Activated T-helper 17 cell treated with anti-CD3 and anti-CD28 coated beads, Interleukin-2, amount 50 U/mL, for 72 hours (primary cell): ENCODE measurements around the gene ACER3. TPM values are rescaled to one million over a fixed set of nuclear protein-coding genes. Genes with fewer than 3 reads are reported as not detected.
"Not testable (repeated sequence)": the region's sequence is repeated elsewhere in the genome, so short reads cannot be mapped to it uniquely, and the experiment has no call there.

Source experiments
- ATAC-seq: fragments of 150-1000 bp; cut with Tn5 transposase; replicated peaks from 2 replicates; pipeline ENCODE4 v1.10.0; 2021; ENCODE audit warnings: mild to moderate bottlenecking, moderate library complexity
- H3K27ac Mint-ChIP-seq: one replicate; pipeline ENCODE4 v1.8.0; 2022; ENCODE audit warnings: mixed read lengths
- H3K27me3 Mint-ChIP-seq: one replicate; pipeline ENCODE4 v1.8.0; 2022; ENCODE audit warnings: mixed read lengths
- H3K36me3 Mint-ChIP-seq: one replicate; pipeline ENCODE4 v1.8.0; 2022; ENCODE audit warnings: low read depth, mild to moderate bottlenecking, mixed read lengths
- H3K4me1 Mint-ChIP-seq: one replicate; pipeline ENCODE4 v1.8.0; 2022; ENCODE audit warnings: mixed read lengths
- H3K4me3 Mint-ChIP-seq: one replicate; pipeline ENCODE4 v1.8.0; 2022; ENCODE audit warnings: mild to moderate bottlenecking, mixed read lengths
- H3K9me3 Mint-ChIP-seq: one replicate; pipeline ENCODE4 v1.8.0; 2022; ENCODE audit warnings: mixed read lengths
- total RNA-seq, 2 donors: library from RNA; stranded (reverse); gene quantifications; one replicate each; pipeline ENCODE4 v1.2.3, GENCODE V29; 2022

ACER3 gene
- total RNA-seq, 2 donors from 2014 or later: 13.0 to 17.0 TPM

DNA sequence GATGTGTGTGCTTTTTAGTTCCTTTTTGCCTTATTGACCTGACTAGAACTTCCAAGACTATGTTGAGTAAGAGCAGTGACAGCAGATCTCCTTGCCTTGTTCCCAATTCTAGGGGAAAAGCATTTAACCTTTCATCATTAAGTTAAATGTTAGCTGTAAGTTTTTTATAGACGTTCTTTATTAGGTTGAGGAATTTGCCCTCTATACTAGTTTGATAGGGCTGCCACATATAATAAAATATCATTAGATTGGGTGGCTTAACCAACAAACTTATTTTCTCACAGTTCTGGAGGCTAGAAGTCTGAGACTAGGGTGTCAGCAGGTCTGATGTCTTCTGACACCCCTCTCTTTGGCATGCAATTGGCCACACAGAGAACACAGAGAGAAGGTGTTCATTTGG is 140.9 kb downstream of the ACER3 start:
- Mint-ChIP-seq H3K4me1 (no peaks in the 10 kb centered on the region), H3K36me3 (peaks cover 6% of the 10 kb centered on the region), H3K4me3 (no peak overlapping the region), H3K9me3 (no peaks in the 10 kb centered on the region), H3K27me3 (no peaks in the 10 kb centered on the region), H3K27ac (no peak overlapping the region)
- ATAC-seq: no peak

DNA sequence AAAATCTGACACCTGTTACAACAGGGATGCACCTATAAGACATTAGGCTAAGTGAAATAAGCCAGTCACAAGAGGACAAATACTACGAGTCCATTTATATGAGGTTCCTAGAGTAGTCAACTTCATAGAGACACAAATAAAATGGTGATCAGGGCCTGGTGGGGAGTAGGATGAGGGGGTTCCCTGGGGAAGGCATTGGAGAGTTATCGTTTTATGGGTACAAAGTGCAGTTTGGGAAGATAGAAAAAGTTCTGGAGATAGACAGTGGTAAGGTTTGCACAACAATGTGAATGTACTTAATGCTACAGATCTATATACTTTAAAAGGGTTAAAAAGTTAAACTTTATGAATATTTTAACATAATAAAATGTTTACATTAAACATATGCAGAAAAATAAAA is 142.1 kb downstream of the ACER3 start:
- no peak for ATAC-seq
- Mint-ChIP-seq H3K36me3 (peaks cover 6% of the 10 kb centered on the region), H3K4me3 (no peak overlapping the region), H3K27me3 (no peaks in the 10 kb centered on the region), H3K9me3 (no peaks in the 10 kb centered on the region), H3K4me1 (no peaks in the 10 kb centered on the region), H3K27ac (no peak overlapping the region)

DNA sequence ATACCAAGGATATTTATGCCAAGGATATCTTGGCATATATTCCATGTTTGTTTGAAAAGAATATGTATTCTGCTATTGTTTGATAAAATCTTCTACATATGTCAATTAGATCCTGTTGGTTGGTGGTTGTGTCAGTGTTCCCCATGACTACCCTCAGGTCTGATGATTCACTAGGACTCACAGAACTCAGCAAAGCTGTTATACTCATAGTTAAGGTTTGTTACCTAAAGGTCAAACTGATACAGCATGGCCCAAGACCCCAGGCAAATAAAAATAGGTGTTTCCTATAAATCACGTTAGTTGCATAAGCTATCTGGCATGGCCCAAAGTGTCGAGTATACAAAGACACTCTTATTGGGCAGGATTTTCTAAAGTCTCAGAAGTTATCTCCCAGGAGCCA is 143.2 kb downstream of the ACER3 start:
- no peak overlapping the region for H3K27ac Mint-ChIP-seq
- peaks cover 6% of the 10 kb centered on the region for H3K36me3 Mint-ChIP-seq
- no peak overlapping the region for H3K4me3 Mint-ChIP-seq
- ATAC-seq: peak; percentile 34
- H3K9me3 Mint-ChIP-seq: no peaks in the 10 kb centered on the region
- no peaks in the 10 kb centered on the region for H3K27me3 Mint-ChIP-seq
- H3K4me1 Mint-ChIP-seq: no peaks in the 10 kb centered on the region

DNA sequence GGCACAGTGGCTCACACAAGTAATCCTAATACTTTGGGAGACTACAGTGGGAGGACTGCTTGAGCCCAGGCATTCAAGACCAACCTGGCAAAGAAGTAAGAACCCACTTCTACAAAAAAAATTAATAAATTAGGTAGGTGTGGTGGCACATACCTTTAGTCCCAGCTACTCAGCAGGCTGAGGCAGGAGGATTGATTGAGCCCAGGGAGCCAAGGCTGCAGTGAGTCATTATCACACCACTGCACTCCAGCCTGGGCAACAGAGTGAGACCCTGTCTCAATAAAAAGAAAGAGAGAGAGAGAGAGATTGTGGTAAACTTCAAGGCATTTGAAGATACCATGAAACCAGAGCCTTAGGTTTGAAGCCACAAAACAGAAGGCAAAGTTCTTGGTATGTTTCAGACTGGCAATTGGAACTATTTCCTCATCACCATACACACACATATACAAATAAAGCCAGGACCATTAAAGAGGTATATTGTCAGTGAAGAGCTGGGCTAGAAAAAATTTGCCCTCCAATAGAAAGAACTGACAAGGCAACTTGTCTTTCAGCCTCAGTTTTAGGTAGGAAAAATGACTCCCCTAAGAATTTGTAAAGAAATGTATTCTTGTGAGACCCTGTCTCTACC is 148.9 kb downstream of the ACER3 start:
- Mint-ChIP-seq H3K4me3 (no peak overlapping the region), H3K27ac (no peak overlapping the region), H3K27me3 (no peaks in the 10 kb centered on the region), H3K36me3 (no peaks in the 10 kb centered on the region), H3K4me1 (no peaks in the 10 kb centered on the region), H3K9me3 (no peaks in the 10 kb centered on the region)
- ATAC-seq: no peak

DNA sequence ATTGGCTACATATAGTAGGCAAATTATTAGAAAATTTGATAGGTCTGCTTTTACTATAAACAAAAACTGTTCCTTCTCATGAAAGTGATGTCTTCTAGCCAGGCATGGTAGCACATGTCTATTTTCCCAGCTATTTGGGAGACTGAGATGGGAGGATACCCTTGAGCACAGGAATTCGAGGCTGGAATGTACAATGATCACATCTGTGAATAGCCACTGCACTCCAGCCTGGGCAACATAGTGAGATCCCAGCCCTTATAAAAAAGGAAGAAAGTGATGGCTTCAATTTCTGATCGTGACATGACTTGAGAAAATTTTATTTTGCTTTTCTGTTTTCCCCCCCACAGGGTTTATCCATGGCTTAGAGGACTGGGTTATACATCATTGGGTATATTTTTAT is 154.0 kb downstream of the ACER3 start:
- no peak overlapping the region for H3K27ac Mint-ChIP-seq
- no peaks in the 10 kb centered on the region for H3K27me3 Mint-ChIP-seq
- H3K9me3 Mint-ChIP-seq: no peaks in the 10 kb centered on the region
- no peak overlapping the region for H3K4me3 Mint-ChIP-seq
- H3K4me1 Mint-ChIP-seq: no peaks in the 10 kb centered on the region
- H3K36me3 Mint-ChIP-seq: peaks cover 15% of the 10 kb centered on the region
- ATAC-seq: no peak

DNA sequence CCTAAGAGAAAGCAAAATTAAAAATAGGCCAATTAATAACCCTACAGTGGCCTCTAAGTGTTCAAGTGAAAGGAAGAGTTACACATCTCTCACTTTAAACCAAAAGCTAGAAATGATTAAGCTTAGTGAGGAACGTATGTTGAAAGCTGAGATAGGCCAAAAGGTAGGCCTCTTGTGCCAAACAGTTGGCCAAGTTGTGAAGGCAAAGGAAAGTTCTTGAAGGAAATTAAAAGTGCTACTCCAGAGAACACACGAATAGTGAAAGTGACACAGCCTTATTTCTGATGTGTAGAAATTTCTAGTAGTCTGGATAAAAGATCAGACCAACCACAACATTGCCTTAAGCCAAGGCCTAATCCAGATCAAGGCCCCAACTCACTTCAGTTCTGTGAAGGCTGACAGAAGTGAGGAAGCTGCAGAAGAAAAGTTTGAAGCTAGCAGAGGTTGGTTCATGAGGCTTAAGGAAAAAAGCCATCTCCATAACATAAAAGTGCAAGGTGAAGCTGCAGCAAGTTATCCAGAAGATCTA is 157.7 kb downstream of the ACER3 start:
- H3K27ac Mint-ChIP-seq: not testable (repeated sequence)

DNA sequence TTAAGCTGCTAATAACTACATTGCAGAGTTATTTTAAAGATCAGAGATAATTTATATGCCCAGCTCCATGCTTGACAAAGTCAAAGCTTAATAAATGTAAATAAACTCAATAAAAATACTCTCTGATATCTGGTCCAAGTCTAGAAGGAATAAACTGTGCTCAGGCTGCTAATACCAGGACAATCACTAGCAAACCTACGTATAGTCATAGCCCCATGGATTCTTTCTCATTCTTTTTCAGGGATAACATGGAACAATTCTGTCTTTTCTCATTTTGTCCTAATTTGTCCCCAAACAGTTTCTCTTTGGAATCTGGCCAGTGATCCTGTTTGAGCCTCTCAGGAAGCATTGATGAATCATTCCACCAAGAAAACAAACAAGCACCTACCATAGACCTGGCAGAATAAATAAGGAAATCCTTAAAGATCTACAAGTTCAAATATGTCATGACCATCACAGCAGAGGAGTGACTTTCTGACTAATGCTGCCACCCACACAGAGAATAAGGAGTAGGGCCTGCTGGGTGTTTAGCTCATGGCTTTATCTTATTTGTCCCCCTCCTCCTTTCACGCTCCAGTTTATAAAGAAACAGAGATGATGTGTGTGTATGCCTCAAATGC is 159.4 kb downstream of the ACER3 start:
- Mint-ChIP-seq H3K4me1 (no peaks in the 10 kb centered on the region), H3K4me3 (no peak overlapping the region), H3K36me3 (peaks cover 15% of the 10 kb centered on the region), H3K27me3 (no peaks in the 10 kb centered on the region), H3K9me3 (no peaks in the 10 kb centered on the region), H3K27ac (no peak overlapping the region)
- no peak for ATAC-seq

More for the DNA sequence above, 157.7 kb downstream of the ACER3 start:
- H3K36me3 Mint-ChIP-seq: peaks cover 15% of the 10 kb centered on the region
- not testable (repeated sequence) for H3K4me3 Mint-ChIP-seq, ATAC-seq, H3K4me1 Mint-ChIP-seq, H3K9me3 Mint-ChIP-seq, H3K27me3 Mint-ChIP-seq

DNA sequence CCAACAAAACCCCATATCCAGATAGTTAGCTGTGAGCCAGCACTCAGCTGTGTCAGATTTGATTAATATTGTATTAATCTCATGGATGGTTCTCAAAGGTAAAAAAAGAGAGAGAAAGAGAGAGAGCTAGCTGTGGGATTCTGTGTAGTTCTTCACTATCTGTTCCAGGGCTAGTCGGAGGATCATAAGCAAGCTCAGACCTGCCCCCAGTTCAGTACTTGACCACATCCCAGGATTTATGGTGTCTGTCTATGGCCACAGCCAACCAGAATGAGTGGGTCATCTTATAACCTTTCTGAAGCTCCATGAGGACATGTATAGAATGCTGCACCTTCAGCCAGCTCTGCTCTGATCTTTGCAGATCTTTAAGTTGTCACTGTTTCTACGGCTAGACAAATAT is 160.0 kb downstream of the ACER3 start:
- Mint-ChIP-seq H3K27ac (no peak overlapping the region), H3K4me1 (no peaks in the 10 kb centered on the region), H3K9me3 (no peaks in the 10 kb centered on the region), H3K36me3 (peaks cover 15% of the 10 kb centered on the region), H3K4me3 (no peak overlapping the region), H3K27me3 (no peaks in the 10 kb centered on the region)
- ATAC-seq: no peak

DNA sequence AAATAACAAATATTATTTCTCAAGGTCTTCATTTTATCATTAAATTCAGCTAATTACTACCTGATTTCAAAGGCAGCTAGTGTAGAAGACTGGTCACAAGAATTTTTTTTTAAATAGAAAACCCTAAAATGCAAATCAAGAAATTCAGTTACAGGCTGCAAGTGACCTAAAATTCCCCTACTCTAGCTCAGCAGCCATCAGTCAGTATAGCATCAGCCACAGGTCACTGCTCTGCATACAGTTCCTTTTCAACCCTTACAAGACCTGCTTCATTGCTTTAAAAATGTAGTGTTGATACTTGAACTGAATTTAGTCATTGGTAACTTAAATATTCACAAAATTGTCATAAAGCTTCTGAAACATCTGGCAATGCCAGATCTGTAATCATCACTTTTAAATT is 164.0 kb downstream of the ACER3 start:
- Mint-ChIP-seq H3K4me1 (no peaks in the 10 kb centered on the region), H3K27me3 (peaks cover 14% of the 10 kb centered on the region), H3K27ac (no peak overlapping the region), H3K4me3 (no peak overlapping the region), H3K9me3 (no peaks in the 10 kb centered on the region), H3K36me3 (no peaks in the 10 kb centered on the region)
- no peak for ATAC-seq

DNA sequence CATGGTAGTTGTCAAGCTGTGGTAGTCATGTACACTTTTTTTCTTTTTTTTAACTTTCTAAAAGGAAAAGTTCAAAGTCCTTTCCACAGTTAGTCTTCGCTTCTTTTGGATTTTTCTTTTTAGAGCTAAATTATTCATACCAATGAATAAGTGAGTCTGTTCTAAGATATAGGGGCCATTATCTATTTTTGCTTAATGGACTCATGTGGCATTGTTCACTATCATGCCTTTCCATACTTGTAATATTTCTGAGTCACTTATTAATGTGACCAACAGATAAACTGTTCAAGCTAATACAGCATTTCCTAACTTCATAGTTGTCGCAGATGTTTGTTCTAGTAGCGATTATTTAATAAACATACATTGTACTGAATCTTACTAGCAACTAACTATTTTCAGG is 165.5 kb downstream of the ACER3 start:
- Mint-ChIP-seq H3K9me3 (no peaks in the 10 kb centered on the region), H3K36me3 (no peaks in the 10 kb centered on the region), H3K27me3 (peaks cover 28% of the 10 kb centered on the region), H3K4me3 (no peak overlapping the region), H3K27ac (no peak overlapping the region), H3K4me1 (no peaks in the 10 kb centered on the region)
- no peak for ATAC-seq

DNA sequence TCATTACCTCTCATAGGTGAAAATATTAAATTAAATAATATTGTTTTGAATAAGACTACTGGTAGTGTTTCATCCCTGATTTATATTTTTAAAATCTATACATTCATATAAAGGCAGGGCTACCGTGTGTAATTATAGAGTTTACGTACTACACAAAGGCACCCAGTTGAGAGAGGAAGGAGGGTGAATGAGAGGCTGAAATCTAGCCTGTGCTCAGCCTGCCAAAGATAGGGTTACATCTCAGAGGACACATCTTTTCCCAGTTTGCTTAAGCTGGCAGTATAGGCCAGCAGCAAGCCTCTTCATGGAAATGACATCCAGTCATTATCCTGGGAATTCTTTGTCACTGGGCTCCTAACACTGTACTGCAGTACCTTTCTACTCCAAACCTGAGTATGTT is 166.0 kb downstream of the ACER3 start:
- Mint-ChIP-seq H3K27ac (no peak overlapping the region), H3K36me3 (no peaks in the 10 kb centered on the region), H3K4me3 (no peak overlapping the region), H3K27me3 (peaks cover 31% of the 10 kb centered on the region), H3K4me1 (no peaks in the 10 kb centered on the region), H3K9me3 (no peaks in the 10 kb centered on the region)
- no peak for ATAC-seq

DNA sequence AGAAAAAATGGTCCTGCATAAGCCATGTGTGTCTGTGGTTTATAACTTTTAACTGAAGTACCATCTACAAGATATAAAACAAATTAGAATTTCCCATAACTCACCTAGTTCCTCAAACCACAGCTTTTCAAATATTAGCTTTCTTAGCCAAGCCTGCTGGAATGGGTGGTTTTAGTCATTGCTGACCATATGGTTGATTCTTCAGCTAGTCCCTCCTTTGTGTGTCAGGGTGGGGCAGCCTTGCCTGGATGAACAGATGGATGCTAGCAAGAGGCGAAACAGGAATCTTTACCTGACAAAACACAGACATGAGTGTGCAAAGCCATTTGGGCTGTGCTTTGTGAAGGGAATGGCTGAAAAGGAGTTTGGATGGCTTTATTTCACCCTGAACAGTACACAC is 166.6 kb downstream of the ACER3 start:
- H3K27me3 Mint-ChIP-seq: peaks cover 31% of the 10 kb centered on the region
- H3K4me3 Mint-ChIP-seq: no peak overlapping the region
- no peaks in the 10 kb centered on the region for H3K9me3 Mint-ChIP-seq
- no peaks in the 10 kb centered on the region for H3K36me3 Mint-ChIP-seq
- ATAC-seq: no peak
- no peak overlapping the region for H3K27ac Mint-ChIP-seq
- no peaks in the 10 kb centered on the region for H3K4me1 Mint-ChIP-seq

DNA sequence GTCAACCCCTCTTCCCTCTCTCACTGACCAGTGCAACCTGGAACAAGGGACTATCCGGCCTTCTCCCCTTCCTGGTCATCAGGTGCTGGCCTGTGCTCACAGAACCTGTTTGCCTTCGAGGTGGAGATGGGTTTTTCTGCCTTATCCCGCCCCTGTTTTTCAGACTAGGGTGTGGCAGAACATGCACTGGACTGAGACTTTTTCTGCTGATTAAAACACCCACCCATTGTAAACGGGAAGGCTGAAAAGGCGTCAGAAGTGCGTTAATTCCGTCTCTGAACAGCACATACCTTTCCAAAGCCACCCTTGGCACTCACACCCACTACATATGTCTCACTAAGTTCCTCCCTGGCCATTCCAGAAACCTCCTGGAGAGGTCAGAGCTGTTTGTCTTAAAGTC is 169.1 kb downstream of the ACER3 start:
- Mint-ChIP-seq H3K36me3 (no peaks in the 10 kb centered on the region), H3K27ac (no peak overlapping the region), H3K9me3 (no peaks in the 10 kb centered on the region), H3K27me3 (peaks cover 31% of the 10 kb centered on the region), H3K4me1 (no peaks in the 10 kb centered on the region), H3K4me3 (no peak overlapping the region)
- no peak for ATAC-seq

DNA sequence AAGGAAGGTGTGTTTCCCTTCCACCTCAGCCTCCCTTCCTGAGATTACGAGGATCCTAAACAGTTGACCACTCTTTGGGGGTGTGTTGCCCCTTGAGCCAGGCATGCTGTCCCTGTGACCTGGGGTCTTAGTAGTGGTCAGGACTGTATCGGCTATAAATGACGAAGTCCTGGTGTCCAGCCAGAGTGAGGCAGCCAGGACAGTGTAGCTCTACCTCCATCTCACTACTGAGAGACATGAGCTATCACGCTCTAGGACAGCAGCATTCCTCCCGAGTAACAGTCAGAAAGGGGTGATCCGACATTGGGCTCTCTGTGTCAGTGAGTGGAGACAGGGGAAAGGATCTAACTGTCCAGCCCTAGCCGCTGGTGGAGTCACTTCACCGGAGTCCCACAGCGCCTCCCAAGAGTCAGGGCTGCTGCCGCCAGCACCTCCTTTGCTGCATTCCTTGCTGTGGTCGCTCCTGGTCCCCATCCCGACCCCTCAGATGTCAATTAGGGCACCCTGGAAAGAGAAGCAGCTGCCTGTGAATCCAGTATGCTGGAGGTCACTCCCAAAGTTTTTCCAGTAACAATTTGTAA is 170.2 kb downstream of the ACER3 start:
- Mint-ChIP-seq H3K4me3 (no peak overlapping the region), H3K9me3 (no peaks in the 10 kb centered on the region), H3K36me3 (no peaks in the 10 kb centered on the region), H3K4me1 (no peaks in the 10 kb centered on the region), H3K27me3 (peaks cover 31% of the 10 kb centered on the region), H3K27ac (no peak overlapping the region)
- ATAC-seq: no peak

DNA sequence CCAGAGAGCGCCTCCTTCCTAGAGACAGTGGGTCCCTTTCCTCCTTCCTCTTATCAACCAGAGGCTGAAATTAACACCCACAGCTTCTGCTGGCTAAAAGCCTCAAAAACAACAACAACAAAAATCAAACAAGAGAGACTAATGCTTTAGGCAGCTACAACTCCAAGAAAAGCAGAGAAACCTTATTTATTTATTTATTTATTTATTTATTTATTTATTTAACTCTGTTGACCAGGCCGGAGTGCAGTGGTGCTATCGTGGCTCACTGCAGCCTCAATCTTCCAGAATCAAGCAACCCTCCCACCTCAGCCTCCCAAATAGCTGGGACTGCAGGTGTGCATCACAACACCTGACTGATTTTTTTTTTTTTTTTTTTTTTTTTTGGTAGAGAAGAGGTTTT is 170.9 kb downstream of the ACER3 start:
- no peaks in the 10 kb centered on the region for H3K9me3 Mint-ChIP-seq

More for the DNA sequence above, 170.9 kb downstream of the ACER3 start:
- Mint-ChIP-seq H3K4me1 (no peaks in the 10 kb centered on the region), H3K36me3 (no peaks in the 10 kb centered on the region), H3K27ac (no peak overlapping the region), H3K27me3 (peaks cover 31% of the 10 kb centered on the region), H3K4me3 (no peak overlapping the region)
- ATAC-seq: no peak
